Activated T-cell treated with anti-CD3 and anti-CD28 coated beads, Interleukin-2, amount 50 U/mL, for 24 hours (primary cell): ENCODE data around the gene MRPS27.
"Not testable (repeated sequence)": the region's sequence is repeated elsewhere in the genome, so short reads cannot be mapped to it uniquely, and the experiment has no call there.

ENCODE experiments used
- DNase-seq: peaks from one replicate; pipeline ENCODE4 v3.0.0-alpha.2; 2020
- H3K27ac Mint-ChIP-seq: 2 replicates; pipeline ENCODE4 v1.8.0; 2020; ENCODE audit warnings: mild to moderate bottlenecking, mixed read lengths
- H3K27me3 Mint-ChIP-seq: 2 replicates; pipeline ENCODE4 v1.8.0; 2020; ENCODE audit warnings: mixed read lengths
- H3K36me3 Mint-ChIP-seq: 2 replicates; pipeline ENCODE4 v1.8.0; 2020; ENCODE audit warnings: low read depth, mixed read lengths
- H3K4me1 Mint-ChIP-seq: 2 replicates; pipeline ENCODE4 v1.8.0; 2020; ENCODE audit warnings: low read depth, mixed read lengths
- H3K4me3 Mint-ChIP-seq: 2 replicates; pipeline ENCODE4 v1.8.0; 2020; ENCODE audit warnings: mild to moderate bottlenecking, moderate library complexity, mixed read lengths
- H3K9me3 Mint-ChIP-seq: 2 replicates; pipeline ENCODE4 v1.8.0; 2020; ENCODE audit warnings: mixed read lengths

The MRPS27 gene

DNA sequence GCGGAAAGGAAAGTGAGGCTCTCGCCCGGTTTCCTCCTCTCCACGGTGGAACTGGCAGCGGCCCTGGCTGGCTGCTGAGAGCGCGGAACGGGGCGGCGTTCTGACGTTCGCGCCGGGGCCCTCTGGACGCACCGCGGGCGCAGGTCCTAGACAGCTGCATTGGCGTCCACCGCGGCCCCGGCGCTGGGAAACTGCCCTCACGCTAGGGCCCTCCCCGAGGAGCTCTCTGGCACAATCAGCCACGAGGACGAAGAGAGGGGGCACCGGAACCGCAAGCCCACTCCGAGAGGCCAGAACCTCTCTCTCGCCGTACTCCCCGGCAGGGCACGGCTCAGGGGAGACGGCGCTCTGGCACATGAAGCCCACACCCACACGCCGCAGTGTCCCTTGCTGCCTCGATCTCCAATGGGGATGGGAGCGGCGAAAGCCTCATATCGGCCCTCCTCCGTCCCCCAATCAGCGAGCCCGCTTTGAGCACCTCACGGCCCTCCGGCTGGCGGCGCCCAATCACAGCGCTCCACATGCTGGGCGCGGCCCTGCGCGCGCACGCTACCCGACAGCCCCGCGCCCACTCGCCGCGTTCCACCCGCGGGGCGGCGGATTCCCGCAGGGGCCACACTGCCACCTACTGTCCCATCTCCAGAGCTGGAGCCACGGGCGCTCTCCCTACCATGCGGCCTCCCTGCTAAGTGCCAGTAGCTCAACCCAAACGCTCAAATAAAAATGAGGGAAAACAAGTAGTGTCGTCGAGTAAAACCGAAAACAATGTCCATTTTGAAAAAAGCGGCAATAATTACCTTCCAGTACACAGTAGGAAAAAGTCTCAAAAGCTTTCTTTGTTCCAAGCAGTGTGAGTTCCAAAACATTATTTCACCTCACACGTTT is 11.8 kb downstream of the MRPS27 start:
- Mint-ChIP-seq H3K4me1 (peaks cover 36% of the 10 kb centered on the region), H3K27ac (peak overlapping the region; percentile 93), H3K27me3 (no peaks in the 10 kb centered on the region), H3K9me3 (no peaks in the 10 kb centered on the region), H3K4me3 (peak overlapping the region; percentile 89), H3K36me3 (peaks cover 88% of the 10 kb centered on the region)
- peak; percentile 96 for DNase-seq

GRCh38 chr5:72307573-72307967 is 12.5 kb downstream of the MRPS27 start:
- no peak for DNase-seq
- Mint-ChIP-seq H3K4me3 (peak overlapping the region; percentile 89), H3K27me3 (no peaks in the 10 kb centered on the region), H3K27ac (peak overlapping the region; percentile 93), H3K36me3 (peaks cover 88% of the 10 kb centered on the region), H3K9me3 (no peaks in the 10 kb centered on the region), H3K4me1 (peaks cover 37% of the 10 kb centered on the region)

- H3K27ac Mint-ChIP-seq = peak overlapping the region; percentile 58
- H3K27me3 Mint-ChIP-seq = no peaks in the 10 kb centered on the region
- peak overlapping the region; percentile 26 for H3K4me3 Mint-ChIP-seq
These were observed 14.6 kb downstream of the MRPS27 start for GRCh38 chr5:72305194-72306142.

GRCh38 chr5:72302171-72302570 is 17.9 kb downstream of the MRPS27 start:
- H3K4me1 Mint-ChIP-seq = peaks cover 56% of the 10 kb centered on the region
- no peaks in the 10 kb centered on the region for H3K27me3 Mint-ChIP-seq
- no peak overlapping the region for H3K4me3 Mint-ChIP-seq
- no peak overlapping the region for H3K27ac Mint-ChIP-seq
- H3K9me3 Mint-ChIP-seq = no peaks in the 10 kb centered on the region
- peaks cover 86% of the 10 kb centered on the region for H3K36me3 Mint-ChIP-seq
- no peak for DNase-seq

More at GRCh38 chr5:72305194-72306142, 14.6 kb downstream of the MRPS27 start:
- no peaks in the 10 kb centered on the region for H3K9me3 Mint-ChIP-seq
- H3K4me1 Mint-ChIP-seq = peaks cover 47% of the 10 kb centered on the region
- peaks cover 88% of the 10 kb centered on the region for H3K36me3 Mint-ChIP-seq
- no peak for DNase-seq

DNA sequence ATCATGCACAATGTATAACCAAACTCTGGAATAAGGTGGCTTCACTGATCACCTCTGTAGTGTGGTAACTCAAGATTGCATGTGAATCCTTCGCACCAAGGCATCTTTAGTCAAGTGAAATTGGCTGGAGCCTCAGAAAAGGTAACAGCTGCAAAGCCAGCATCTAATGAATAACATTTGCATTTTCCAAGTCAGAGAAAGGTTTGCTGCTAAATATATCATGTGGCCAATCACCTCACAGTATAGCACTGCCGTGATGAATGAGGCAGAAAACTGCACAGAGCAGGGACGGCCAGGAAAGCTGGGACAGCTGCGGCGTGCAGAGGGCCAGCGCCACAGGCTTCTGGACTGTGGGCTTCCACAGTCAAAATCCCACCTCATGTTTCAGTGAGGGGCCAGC is 18.5 kb downstream of the MRPS27 start:
- no peak overlapping the region for H3K27ac Mint-ChIP-seq
- no peak for DNase-seq
- no peaks in the 10 kb centered on the region for H3K27me3 Mint-ChIP-seq
- no peak overlapping the region for H3K4me3 Mint-ChIP-seq
- H3K4me1 Mint-ChIP-seq = peaks cover 55% of the 10 kb centered on the region
- H3K36me3 Mint-ChIP-seq = peaks cover 88% of the 10 kb centered on the region
- no peaks in the 10 kb centered on the region for H3K9me3 Mint-ChIP-seq

DNA sequence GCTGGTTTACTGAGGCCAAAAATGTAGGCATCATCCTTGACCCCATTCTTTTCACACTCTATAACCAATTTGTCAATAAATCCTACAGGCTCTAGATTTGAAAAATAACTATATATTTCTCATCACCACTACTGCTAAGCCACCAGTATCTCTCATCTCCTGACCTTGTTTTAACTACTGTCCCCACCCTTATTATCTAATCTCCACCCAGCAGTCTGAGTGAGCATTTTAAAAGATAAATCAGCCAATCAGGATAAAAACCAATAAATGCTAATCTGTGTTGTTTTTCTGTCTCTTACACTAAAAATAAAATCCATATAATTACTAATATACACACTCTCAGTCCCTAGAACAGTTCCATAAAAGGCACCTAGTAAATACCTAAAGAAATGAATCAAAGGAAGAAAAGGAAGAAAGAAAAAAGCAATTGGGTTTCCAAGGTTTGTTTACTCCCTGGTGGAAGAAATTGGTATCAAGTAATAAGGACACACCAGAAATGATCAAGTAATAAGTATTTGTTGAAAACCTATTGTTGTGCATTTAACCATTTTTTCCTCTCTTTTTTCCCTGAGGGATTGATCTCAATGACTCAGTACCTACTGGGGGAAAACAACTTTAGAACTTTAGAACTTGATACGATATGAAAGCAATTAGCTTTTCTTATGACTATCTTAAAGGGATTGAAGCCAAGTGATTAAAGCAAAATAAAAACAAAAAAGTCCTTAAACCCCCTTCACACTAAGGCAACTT is 19.3 kb downstream of the MRPS27 start:
- no peak overlapping the region for H3K27ac Mint-ChIP-seq

GRCh38 chr5:72298711-72299110 is 21.3 kb downstream of the MRPS27 start:
- Mint-ChIP-seq H3K4me1 (peaks cover 39% of the 10 kb centered on the region), H3K4me3 (no peak overlapping the region), H3K9me3 (no peaks in the 10 kb centered on the region), H3K27ac (no peak overlapping the region), H3K27me3 (no peaks in the 10 kb centered on the region), H3K36me3 (peaks cover 94% of the 10 kb centered on the region)
- DNase-seq = no peak

More for the DNA sequence above, 19.3 kb downstream of the MRPS27 start:
- no peak for DNase-seq
- peaks cover 50% of the 10 kb centered on the region for H3K4me1 Mint-ChIP-seq
- no peaks in the 10 kb centered on the region for H3K9me3 Mint-ChIP-seq
- peaks cover 90% of the 10 kb centered on the region for H3K36me3 Mint-ChIP-seq
- H3K4me3 Mint-ChIP-seq = no peak overlapping the region
- no peaks in the 10 kb centered on the region for H3K27me3 Mint-ChIP-seq

DNA sequence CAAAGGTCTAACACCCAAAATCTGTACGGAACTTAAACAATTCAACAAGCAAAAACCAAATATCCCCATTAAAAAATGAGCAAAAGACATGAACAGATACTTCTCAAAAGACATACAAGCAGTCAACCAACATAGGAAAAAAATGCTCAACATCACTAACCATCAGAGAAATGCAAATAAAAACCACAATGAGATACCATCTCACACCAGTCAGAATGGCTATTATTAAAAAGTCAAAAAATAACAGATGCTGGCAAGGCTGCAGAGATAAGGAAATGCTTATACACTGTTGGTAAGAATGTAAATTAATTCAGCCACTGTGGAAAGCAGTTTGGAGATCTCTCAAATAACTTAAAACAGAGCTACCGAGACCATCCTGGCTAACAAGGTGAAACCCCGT is 21.9 kb downstream of the MRPS27 start:
- not testable (repeated sequence) for H3K4me3 Mint-ChIP-seq

GRCh38 chr5:72296256-72296655 is 23.8 kb downstream of the MRPS27 start:
- no peak overlapping the region for H3K4me3 Mint-ChIP-seq
- no peak overlapping the region for H3K27ac Mint-ChIP-seq
- H3K36me3 Mint-ChIP-seq = peaks cover 92% of the 10 kb centered on the region
- no peaks in the 10 kb centered on the region for H3K27me3 Mint-ChIP-seq
- DNase-seq = no peak
- H3K9me3 Mint-ChIP-seq = no peaks in the 10 kb centered on the region
- H3K4me1 Mint-ChIP-seq = peaks cover 29% of the 10 kb centered on the region

More for the DNA sequence above, 21.9 kb downstream of the MRPS27 start:
- Mint-ChIP-seq H3K36me3 (peaks cover 94% of the 10 kb centered on the region), H3K27ac (peak overlapping the region; percentile 22), H3K4me1 (peaks cover 37% of the 10 kb centered on the region)
- not testable (repeated sequence) for DNase-seq, H3K27me3 Mint-ChIP-seq, H3K9me3 Mint-ChIP-seq

DNA sequence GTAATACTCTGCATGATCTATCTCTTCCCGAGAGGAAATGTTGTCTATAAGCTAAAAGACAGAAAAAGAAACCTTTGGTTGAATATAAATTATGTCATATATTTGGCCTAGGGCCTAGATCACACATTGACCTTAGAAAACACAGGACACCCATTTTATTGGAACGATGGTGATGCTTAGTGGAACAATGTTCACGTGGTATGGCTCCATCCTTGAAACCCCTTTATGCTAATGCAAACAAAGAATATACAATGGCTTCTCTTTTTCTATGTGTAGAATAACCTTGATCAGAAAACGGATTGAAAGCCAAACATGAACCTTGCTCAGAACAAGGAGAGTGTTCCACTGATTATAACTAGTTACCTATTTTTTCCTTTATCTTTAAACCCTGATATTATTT is 24.5 kb downstream of the MRPS27 start:
- H3K27me3 Mint-ChIP-seq = no peaks in the 10 kb centered on the region
- no peak overlapping the region for H3K27ac Mint-ChIP-seq
- no peak for DNase-seq
- H3K9me3 Mint-ChIP-seq = no peaks in the 10 kb centered on the region
- no peak overlapping the region for H3K4me3 Mint-ChIP-seq
- peaks cover 91% of the 10 kb centered on the region for H3K36me3 Mint-ChIP-seq
- peaks cover 27% of the 10 kb centered on the region for H3K4me1 Mint-ChIP-seq

GRCh38 chr5:72294473-72294872 is 25.6 kb downstream of the MRPS27 start:
- peaks cover 17% of the 10 kb centered on the region for H3K4me1 Mint-ChIP-seq
- H3K9me3 Mint-ChIP-seq = no peaks in the 10 kb centered on the region
- no peak overlapping the region for H3K27ac Mint-ChIP-seq
- H3K4me3 Mint-ChIP-seq = no peak overlapping the region
- H3K27me3 Mint-ChIP-seq = no peaks in the 10 kb centered on the region
- peaks cover 91% of the 10 kb centered on the region for H3K36me3 Mint-ChIP-seq
- DNase-seq = no peak

DNA sequence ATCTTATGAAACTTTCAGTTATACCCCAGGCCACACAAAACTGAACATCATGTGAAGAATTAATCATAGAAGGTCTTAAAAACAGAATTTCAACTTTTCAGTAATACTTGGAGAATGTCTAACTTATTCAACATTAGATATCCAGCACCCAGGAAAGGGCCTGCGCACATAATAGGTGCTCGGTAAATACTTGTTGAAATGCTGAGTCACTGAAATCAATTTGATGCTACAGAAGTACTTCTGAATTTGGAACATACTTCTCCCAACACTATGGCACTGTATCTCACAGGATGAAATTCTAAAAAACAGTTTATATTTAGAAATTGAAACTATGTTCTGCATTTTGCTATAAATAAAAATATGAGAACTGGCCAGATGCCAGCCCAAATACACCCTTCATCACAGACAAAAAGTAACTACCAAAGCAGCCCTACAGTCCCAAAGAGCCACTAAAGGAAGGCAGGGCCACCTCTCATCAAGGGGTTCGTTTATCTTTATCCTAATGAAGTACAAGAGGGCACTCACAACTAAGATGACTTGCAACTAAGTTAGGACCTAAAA is 26.5 kb downstream of the MRPS27 start:
- peaks cover 91% of the 10 kb centered on the region for H3K36me3 Mint-ChIP-seq
- H3K4me3 Mint-ChIP-seq = no peak overlapping the region
- no peak for DNase-seq
- no peaks in the 10 kb centered on the region for H3K27me3 Mint-ChIP-seq
- no peak overlapping the region for H3K27ac Mint-ChIP-seq
- H3K4me1 Mint-ChIP-seq = peaks cover 12% of the 10 kb centered on the region
- no peaks in the 10 kb centered on the region for H3K9me3 Mint-ChIP-seq

DNA sequence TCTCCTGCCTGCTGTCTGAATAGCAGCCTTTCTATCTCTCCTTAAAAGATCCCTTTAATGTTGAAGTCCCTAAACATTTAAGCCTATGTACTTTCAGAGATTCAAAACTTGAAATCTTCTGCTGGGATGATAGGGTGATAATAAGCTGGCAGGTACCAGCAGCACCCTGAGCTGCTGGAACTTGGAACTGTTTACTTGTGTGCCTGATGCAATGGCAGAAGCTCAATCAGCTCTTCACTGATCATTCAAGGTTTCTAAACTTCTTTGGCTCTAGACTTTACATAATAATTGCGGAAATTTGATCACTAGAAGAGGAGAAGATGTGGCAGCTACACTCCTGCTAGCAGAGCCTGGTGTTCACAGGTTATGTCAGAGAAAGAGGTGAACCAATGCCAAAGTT is 27.6 kb downstream of the MRPS27 start:
- H3K4me1 Mint-ChIP-seq = peaks cover 7% of the 10 kb centered on the region
- H3K36me3 Mint-ChIP-seq = peaks cover 93% of the 10 kb centered on the region
- H3K27ac Mint-ChIP-seq = no peak overlapping the region

DNA sequence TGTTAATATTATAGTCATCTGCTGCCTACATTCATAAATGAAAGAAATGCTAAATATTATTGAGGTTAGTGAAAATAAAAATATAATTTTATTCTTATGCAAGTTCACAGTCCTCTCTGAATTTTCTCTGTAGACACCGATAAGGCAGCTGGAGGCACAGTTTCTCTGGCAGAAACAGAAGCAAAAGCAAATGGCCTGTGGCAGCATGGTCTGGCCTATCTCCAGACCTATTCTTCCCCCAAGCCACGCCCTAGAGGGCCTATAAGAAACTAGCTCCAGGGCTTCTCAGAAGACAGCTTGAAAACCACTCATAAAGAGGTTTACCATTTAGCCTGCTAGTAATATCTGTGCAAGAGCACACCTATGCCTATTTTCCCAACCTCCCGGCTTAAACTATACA is 28.4 kb downstream of the MRPS27 start:
- DNase-seq = no peak
- Mint-ChIP-seq H3K4me3 (no peak overlapping the region), H3K4me1 (peaks cover 5% of the 10 kb centered on the region), H3K27ac (no peak overlapping the region), H3K9me3 (no peaks in the 10 kb centered on the region), H3K36me3 (peaks cover 94% of the 10 kb centered on the region), H3K27me3 (no peaks in the 10 kb centered on the region)

More for the DNA sequence above, 27.6 kb downstream of the MRPS27 start:
- Mint-ChIP-seq H3K27me3 (no peaks in the 10 kb centered on the region), H3K4me3 (no peak overlapping the region), H3K9me3 (no peaks in the 10 kb centered on the region)
- DNase-seq = no peak
